K562 (cell line): ENCODE measurements around the gene ANAPC2. TPM values are rescaled to one million over a fixed set of nuclear protein-coding genes. Genes with fewer than 3 reads are reported as not detected.

Experiments used
- ATF1 ChIP-seq, 2 experiments: fragments of 450-650 bp in 1 of 2; IDR thresholded peaks; 2 replicates each; pipeline ENCODE4 v1.6.1; 2016; ENCODE audit warnings: missing compliant biosample characterization in 1 of 2, missing genetic modification characterization in 1 of 2
- HDGF ChIP-seq: fragments of 450-650 bp; IDR thresholded peaks from 2 replicates; pipeline ENCODE4 v1.6.1; 2016
- KLF6 ChIP-seq: fragments of 250-450 bp; sonication (Bioruptor Pico); IDR thresholded peaks from 2 replicates; pipeline ENCODE4 v1.4.0; 2020; ENCODE audit warnings: mild to moderate bottlenecking, moderate library complexity, borderline replicate concordance
- MTF1 ChIP-seq: fragments of 250-450 bp; sonication (Bioruptor Pico); IDR thresholded peaks from 2 replicates; pipeline ENCODE4 v1.9.0; 2021; ENCODE audit warnings: moderate library complexity, mild to moderate bottlenecking, inconsistent platforms, borderline replicate concordance
- NCOA2 ChIP-seq, 2 experiments: fragments of 450-650 bp; IDR thresholded peaks; 2 replicates each; pipeline ENCODE4 v1.6.1; 2018; ENCODE audit warnings: mild to moderate bottlenecking in 2 of 2, moderate library complexity in 1 of 2; ENCODE audit not compliant: partially characterized antibody in 2 of 2
- ZNF780A ChIP-seq: fragments of 250-450 bp; sonication (Bioruptor Pico); IDR thresholded peaks from 2 replicates; pipeline ENCODE4 v1.5.0; 2021; ENCODE audit warnings: mild to moderate bottlenecking
- polyA plus RNA-seq, 8 experiments: library from polyadenylated mRNA; depleted of rRNA in 4 of 8; stranded (reverse) in 5 of 8; unstranded in 3 of 8; fragments of >200 nt; fragmentation: Nextera tagmentation in 2 of 8; fragmentation: Illumina TruSeq in 1 of 8; extraction: Ambion mirVana in 2 of 8; extraction: Trizol in 1 of 8; gene quantifications; 2 replicates each; pipeline versions ENCODE4 v1.2.1 to v1.2.3, GENCODE V29; 2011 to 2014; ENCODE audit warnings: inconsistent platforms in 1 of 8, missing spikeins in 1 of 8
- total RNA-seq, 7 experiments: library from RNA; depleted of rRNA in 6 of 7; stranded (reverse); fragments of >200 nt in 6 of 7; fragmentation: Illumina TruSeq in 2 of 7; extraction: Trizol in 2 of 7; gene quantifications; 2 replicates each; pipeline versions ENCODE4 v1.2.1 to v1.2.3, GENCODE V29; 2011 to 2021; ENCODE audit warnings: low replicate concordance in 1 of 7
- TF ChIP-seq, protein P1 (sequence below): fragments of 450-650 bp; IDR thresholded peaks from 2 replicates; pipeline ENCODE4 v1.6.1; 2016; ENCODE audit warnings: mild to moderate bottlenecking
- TF ChIP-seq, protein P2 (sequence below), 2 experiments: fragments of 450-650 bp; IDR thresholded peaks; 2 replicates each; pipeline ENCODE4 v1.6.1; 2018; ENCODE audit warnings: mild to moderate bottlenecking in 2 of 2, low read depth in 1 of 2; ENCODE audit not compliant: partially characterized antibody in 2 of 2
- TF ChIP-seq, protein P3 (sequence below): fragments of 150-350 bp; IDR thresholded peaks from 2 replicates; pipeline ENCODE4 v1.6.1; 2014; ENCODE audit warnings: low read depth, mild to moderate bottlenecking, low read length, borderline replicate concordance

The ANAPC2 gene
- total and polyA plus RNA-seq, 9 of the 15 experiments (the other 6 are each of a cell fraction or from before 2014, with no cell fraction given): 0.11 to 56.5 (median 17.1) TPM; not detected in 1

DNA sequence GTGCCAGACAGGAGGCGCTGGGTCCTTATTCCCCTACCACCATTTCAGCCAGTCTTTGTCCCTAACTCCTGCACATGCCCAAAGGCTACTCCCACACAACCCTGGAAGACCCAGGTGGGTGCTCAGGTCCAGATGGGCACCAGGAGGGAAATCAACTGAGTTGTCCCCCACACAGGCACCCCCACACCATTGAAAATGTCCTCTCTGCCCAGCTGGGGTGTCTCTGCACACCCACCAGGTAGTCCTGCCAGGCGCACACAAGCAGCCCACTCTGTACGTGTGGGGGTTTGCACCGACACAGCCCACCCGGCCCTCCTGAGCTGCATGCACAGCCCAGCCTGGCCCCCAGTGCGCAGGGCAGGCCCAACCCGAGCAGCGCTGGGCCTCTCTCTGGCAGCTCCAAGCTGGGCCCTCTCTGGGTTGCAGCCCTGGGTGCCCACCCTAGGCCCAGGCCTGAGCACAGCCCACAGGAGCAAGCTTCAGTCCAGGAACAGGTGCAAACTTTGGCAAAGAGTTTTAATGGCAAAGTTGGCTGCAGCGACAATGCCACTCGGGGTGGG, 31.5 kb upstream of the ANAPC2 start (continued):
- TF ChIP-seq, protein P1, sequence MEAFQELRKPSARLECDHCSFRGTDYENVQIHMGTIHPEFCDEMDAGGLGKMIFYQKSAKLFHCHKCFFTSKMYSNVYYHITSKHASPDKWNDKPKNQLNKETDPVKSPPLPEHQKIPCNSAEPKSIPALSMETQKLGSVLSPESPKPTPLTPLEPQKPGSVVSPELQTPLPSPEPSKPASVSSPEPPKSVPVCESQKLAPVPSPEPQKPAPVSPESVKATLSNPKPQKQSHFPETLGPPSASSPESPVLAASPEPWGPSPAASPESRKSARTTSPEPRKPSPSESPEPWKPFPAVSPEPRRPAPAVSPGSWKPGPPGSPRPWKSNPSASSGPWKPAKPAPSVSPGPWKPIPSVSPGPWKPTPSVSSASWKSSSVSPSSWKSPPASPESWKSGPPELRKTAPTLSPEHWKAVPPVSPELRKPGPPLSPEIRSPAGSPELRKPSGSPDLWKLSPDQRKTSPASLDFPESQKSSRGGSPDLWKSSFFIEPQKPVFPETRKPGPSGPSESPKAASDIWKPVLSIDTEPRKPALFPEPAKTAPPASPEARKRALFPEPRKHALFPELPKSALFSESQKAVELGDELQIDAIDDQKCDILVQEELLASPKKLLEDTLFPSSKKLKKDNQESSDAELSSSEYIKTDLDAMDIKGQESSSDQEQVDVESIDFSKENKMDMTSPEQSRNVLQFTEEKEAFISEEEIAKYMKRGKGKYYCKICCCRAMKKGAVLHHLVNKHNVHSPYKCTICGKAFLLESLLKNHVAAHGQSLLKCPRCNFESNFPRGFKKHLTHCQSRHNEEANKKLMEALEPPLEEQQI: no peak
- TF ChIP-seq NCOA2 (IDR thresholded peaks at IDR 0.05; ENCODE audit: partially characterized antibody in 2 of 2) (no peak), ATF1 (CRISPR knock-in tag; IDR thresholded peaks at IDR 0.05) (no peak), ATF1 (tag; IDR thresholded peaks at IDR 0.05) (no peak), ZNF780A (CRISPR knock-in tag) (no peak), KLF6 (CRISPR knock-in tag) (no peak), MTF1 (CRISPR knock-in tag) (no peak), HDGF (no peak)
- TF ChIP-seq, protein P2, sequence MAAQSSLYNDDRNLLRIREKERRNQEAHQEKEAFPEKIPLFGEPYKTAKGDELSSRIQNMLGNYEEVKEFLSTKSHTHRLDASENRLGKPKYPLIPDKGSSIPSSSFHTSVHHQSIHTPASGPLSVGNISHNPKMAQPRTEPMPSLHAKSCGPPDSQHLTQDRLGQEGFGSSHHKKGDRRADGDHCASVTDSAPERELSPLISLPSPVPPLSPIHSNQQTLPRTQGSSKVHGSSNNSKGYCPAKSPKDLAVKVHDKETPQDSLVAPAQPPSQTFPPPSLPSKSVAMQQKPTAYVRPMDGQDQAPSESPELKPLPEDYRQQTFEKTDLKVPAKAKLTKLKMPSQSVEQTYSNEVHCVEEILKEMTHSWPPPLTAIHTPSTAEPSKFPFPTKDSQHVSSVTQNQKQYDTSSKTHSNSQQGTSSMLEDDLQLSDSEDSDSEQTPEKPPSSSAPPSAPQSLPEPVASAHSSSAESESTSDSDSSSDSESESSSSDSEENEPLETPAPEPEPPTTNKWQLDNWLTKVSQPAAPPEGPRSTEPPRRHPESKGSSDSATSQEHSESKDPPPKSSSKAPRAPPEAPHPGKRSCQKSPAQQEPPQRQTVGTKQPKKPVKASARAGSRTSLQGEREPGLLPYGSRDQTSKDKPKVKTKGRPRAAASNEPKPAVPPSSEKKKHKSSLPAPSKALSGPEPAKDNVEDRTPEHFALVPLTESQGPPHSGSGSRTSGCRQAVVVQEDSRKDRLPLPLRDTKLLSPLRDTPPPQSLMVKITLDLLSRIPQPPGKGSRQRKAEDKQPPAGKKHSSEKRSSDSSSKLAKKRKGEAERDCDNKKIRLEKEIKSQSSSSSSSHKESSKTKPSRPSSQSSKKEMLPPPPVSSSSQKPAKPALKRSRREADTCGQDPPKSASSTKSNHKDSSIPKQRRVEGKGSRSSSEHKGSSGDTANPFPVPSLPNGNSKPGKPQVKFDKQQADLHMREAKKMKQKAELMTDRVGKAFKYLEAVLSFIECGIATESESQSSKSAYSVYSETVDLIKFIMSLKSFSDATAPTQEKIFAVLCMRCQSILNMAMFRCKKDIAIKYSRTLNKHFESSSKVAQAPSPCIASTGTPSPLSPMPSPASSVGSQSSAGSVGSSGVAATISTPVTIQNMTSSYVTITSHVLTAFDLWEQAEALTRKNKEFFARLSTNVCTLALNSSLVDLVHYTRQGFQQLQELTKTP (IDR thresholded peaks at IDR 0.05; ENCODE audit: low read depth in 1 of 2, partially characterized antibody in 2 of 2): no peak
- TF ChIP-seq, protein P3, sequence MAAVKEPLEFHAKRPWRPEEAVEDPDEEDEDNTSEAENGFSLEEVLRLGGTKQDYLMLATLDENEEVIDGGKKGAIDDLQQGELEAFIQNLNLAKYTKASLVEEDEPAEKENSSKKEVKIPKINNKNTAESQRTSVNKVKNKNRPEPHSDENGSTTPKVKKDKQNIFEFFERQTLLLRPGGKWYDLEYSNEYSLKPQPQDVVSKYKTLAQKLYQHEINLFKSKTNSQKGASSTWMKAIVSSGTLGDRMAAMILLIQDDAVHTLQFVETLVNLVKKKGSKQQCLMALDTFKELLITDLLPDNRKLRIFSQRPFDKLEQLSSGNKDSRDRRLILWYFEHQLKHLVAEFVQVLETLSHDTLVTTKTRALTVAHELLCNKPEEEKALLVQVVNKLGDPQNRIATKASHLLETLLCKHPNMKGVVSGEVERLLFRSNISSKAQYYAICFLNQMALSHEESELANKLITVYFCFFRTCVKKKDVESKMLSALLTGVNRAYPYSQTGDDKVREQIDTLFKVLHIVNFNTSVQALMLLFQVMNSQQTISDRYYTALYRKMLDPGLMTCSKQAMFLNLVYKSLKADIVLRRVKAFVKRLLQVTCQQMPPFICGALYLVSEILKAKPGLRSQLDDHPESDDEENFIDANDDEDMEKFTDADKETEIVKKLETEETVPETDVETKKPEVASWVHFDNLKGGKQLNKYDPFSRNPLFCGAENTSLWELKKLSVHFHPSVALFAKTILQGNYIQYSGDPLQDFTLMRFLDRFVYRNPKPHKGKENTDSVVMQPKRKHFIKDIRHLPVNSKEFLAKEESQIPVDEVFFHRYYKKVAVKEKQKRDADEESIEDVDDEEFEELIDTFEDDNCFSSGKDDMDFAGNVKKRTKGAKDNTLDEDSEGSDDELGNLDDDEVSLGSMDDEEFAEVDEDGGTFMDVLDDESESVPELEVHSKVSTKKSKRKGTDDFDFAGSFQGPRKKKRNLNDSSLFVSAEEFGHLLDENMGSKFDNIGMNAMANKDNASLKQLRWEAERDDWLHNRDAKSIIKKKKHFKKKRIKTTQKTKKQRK: no peak
